OCI-LY7 (cell line): ENCODE measurements around the gene IGFBP6. TPM values are rescaled to one million over a fixed set of nuclear protein-coding genes. Genes with fewer than 3 reads are reported as not detected.

ENCODE experiments used
- BruUV-seq: library from RNA; stranded (reverse); fragments of 400-500 nt; replicated peaks from 2 replicates; lab custom pipeline; 2021; lab: Mats Ljungman, UMichigan
- CTCF ChIA-PET: fragments of 300-600 bp; sonication (Branson Sonifier 250); formaldehyde crosslinking; loops from one replicate; lab custom pipeline; 2022; ENCODE audit warnings: antibody characterized with exemption; ENCODE audit not compliant: unreplicated experiment; lab: Charles Lee
- POLR2A ChIA-PET: fragments of 300-600 bp; sonication (Branson Sonifier 250); formaldehyde crosslinking; loops from one replicate; lab custom pipeline; 2022; ENCODE audit warnings: antibody characterized with exemption; lab: Charles Lee
- DNase-seq: peaks from one replicate; pipeline ENCODE4 v3.0.0-alpha.2; 2015; ENCODE audit warnings: low spot score
- H2AFZ ChIP-seq: fragments of 200-600 bp; sonication (generic), shearing (Covaris generic); 2 replicates; pipeline ENCODE4 v1.6.1; 2014; ENCODE audit warnings: mild to moderate bottlenecking, antibody characterized with exemption, low read length, moderate library complexity
- H3K27ac ChIP-seq: fragments of 200-600 bp; sonication (generic); 2 replicates; pipeline ENCODE4 v1.5.1; 2014; ENCODE audit warnings: mixed run types, low read depth, mild to moderate bottlenecking, moderate library complexity, low read length, inconsistent platforms; ENCODE audit not compliant: poor library complexity, severe bottlenecking
- H3K36me3 ChIP-seq: fragments of 200-600 bp; sonication (generic); 2 replicates; pipeline ENCODE4 v1.6.1; 2014; ENCODE audit warnings: mild to moderate bottlenecking, antibody characterized with exemption, low read length, moderate library complexity, mixed read lengths; ENCODE audit not compliant: insufficient read depth
- H3K4me1 ChIP-seq: fragments of 200-600 bp; sonication (generic); 2 replicates; pipeline ENCODE4 v1.5.1; 2014; ENCODE audit warnings: mild to moderate bottlenecking, low read length; ENCODE audit not compliant: insufficient read depth, poor library complexity, severe bottlenecking
- H3K4me2 ChIP-seq: fragments of 200-600 bp; sonication (generic); 2 replicates; pipeline ENCODE4 v1.6.1; 2014; ENCODE audit warnings: mild to moderate bottlenecking, low read length
- H3K4me3 ChIP-seq: fragments of 200-600 bp; sonication (generic); 2 replicates; pipeline ENCODE4 v1.5.1; 2014; ENCODE audit warnings: mild to moderate bottlenecking, low read depth, low read length; ENCODE audit not compliant: poor library complexity, severe bottlenecking
- H3K79me2 ChIP-seq: fragments of 200-600 bp; sonication (generic); 2 replicates; pipeline ENCODE4 v1.6.1; 2016; ENCODE audit warnings: low read depth, mild to moderate bottlenecking, low read length, moderate library complexity, mixed read lengths; ENCODE audit not compliant: insufficient read depth
- H3K9me2 ChIP-seq: fragments of 200-600 bp; sonication (generic); 2 replicates; pipeline ENCODE4 v1.6.1; 2016; ENCODE audit warnings: mild to moderate bottlenecking, low read length, mixed read lengths; ENCODE audit not compliant: insufficient read depth
- H3K9me3 ChIP-seq: fragments of 200-600 bp; sonication (generic); 2 replicates; pipeline ENCODE4 v1.6.1; 2014; ENCODE audit warnings: mild to moderate bottlenecking, mixed run types, low read length, mixed read lengths
- H4K20me1 ChIP-seq: fragments of 200-600 bp; sonication (generic); 2 replicates; pipeline ENCODE4 v1.6.1; 2014; ENCODE audit warnings: mild to moderate bottlenecking, antibody characterized with exemption, low read length, moderate library complexity, mixed read lengths; ENCODE audit not compliant: insufficient read depth
- EZH2phosphoT487 ChIP-seq: fragments of 200-600 bp; sonication (generic); IDR thresholded peaks from 2 replicates; pipeline ENCODE4 v1.6.1; 2018; ENCODE audit warnings: low read depth, borderline replicate concordance, mild to moderate bottlenecking, mixed run types, antibody characterized with exemption, low read length, moderate library complexity, mixed read lengths
- intact Hi-C: fragments of 100-400 bp; cut with micrococcal nuclease; formaldehyde crosslinking; loops from one replicate; pipeline ENCODE4 v1.10.0; 2022; ENCODE audit not compliant: unreplicated experiment
- total RNA-seq, 2 experiments: library from RNA; depleted of rRNA in 1 of 2; stranded (reverse); fragments of >200 nt in 1 of 2; shearing (Covaris generic) in 1 of 2; gene quantifications; 2 replicates each; pipeline ENCODE4 v1.2.3, GENCODE V29; 2014 to 2022
- TF ChIP-seq, protein P1 (sequence below): fragments of 200-600 bp; sonication (generic); conservative IDR thresholded peaks from 2 replicates; pipeline ENCODE4 v1.5.1; 2014; ENCODE audit warnings: mild to moderate bottlenecking, antibody characterized with exemption, low read length, moderate library complexity, mixed read lengths

IGFBP6 gene
- total RNA-seq, 2 experiments from 2014 or later: 2.9 TPM; not detected in 1

- POLR2A ChIA-PET: interaction anchor here (0.5 to 1.0 kb wide), 2 partner anchors 34 to 200 kb away, joined by 3 read pairs; partner anchors contain the start of gene ESPL1
- no TSS peak for BruUV-seq
- Histone ChIP-seq H4K20me1 (no peaks in the 10 kb centered on the region), H2AFZ (no peak overlapping the region), H3K79me2 (no peaks in the 10 kb centered on the region), H3K4me2 (no peak overlapping the region), H3K9me3 (no peaks in the 10 kb centered on the region), H3K4me3 (no peak overlapping the region), H3K4me1 (no peaks in the 10 kb centered on the region), H3K9me2 (no peaks in the 10 kb centered on the region), H3K36me3 (peaks cover 24% of the 10 kb centered on the region; the same call in 1 of the 2 replicates), H3K27ac (no peak overlapping the region)
- no peak for DNase-seq
- CTCF ChIA-PET: interaction anchor here (0.7 kb wide), 1 partner anchor 192 kb away, joined by 3 read pairs; no protein-coding TSS in a partner anchor
- intact Hi-C loops: no loop called here
- TF ChIP-seq EZH2phosphoT487: no peak
- TF ChIP-seq, protein P1, sequence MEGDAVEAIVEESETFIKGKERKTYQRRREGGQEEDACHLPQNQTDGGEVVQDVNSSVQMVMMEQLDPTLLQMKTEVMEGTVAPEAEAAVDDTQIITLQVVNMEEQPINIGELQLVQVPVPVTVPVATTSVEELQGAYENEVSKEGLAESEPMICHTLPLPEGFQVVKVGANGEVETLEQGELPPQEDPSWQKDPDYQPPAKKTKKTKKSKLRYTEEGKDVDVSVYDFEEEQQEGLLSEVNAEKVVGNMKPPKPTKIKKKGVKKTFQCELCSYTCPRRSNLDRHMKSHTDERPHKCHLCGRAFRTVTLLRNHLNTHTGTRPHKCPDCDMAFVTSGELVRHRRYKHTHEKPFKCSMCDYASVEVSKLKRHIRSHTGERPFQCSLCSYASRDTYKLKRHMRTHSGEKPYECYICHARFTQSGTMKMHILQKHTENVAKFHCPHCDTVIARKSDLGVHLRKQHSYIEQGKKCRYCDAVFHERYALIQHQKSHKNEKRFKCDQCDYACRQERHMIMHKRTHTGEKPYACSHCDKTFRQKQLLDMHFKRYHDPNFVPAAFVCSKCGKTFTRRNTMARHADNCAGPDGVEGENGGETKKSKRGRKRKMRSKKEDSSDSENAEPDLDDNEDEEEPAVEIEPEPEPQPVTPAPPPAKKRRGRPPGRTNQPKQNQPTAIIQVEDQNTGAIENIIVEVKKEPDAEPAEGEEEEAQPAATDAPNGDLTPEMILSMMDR: no peak
These were observed 29.3 kb upstream of the IGFBP6 start for GRCh38 chr12:53067993-53068770.

DNA sequence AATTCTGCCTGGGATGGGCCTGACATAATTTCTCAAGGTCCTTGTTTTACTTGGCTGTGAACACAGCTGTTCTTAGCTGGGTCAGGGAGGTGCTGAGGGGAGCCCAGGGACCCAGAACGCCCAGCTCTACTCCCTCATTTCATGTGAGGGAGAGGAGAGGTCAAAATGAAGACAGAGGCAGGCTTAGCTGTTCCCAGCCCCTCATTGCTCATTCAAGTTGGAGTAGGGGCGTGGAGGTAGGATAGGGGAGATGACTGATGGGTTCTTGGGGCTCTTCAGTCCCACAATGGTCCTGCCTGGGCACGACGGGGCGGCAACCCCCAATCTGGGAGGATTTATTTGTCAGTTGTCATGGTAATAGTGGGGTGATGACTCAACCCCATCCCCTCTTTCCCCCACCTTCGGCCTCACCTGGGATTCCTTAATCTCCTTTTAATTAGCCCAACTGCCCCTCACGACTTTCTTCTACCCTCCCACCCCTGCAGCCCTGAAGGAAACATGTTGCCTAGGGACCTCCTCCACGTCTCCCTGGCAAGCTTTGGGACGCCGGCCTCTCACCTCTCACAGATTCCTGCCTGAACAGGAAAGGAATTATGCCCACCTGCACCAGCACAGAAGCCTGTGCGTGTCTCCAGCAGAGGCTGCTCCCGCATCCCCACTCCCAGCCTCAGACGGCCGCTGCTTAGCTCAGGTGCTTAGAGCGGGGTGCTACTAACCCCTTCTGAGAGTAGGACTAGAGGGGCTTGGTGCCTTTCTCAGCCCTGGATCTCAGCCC lies 28.5 kb upstream of the IGFBP6 start:
- Histone ChIP-seq H3K4me1 (no peaks in the 10 kb centered on the region), H3K9me3 (no peaks in the 10 kb centered on the region), H3K4me3 (no peak overlapping the region), H3K79me2 (no peaks in the 10 kb centered on the region), H3K9me2 (no peaks in the 10 kb centered on the region), H3K36me3 (peaks cover 27% of the 10 kb centered on the region), H4K20me1 (no peaks in the 10 kb centered on the region), H3K27ac (no peak overlapping the region), H2AFZ (no peak overlapping the region), H3K4me2 (no peak overlapping the region)
- POLR2A ChIA-PET: interaction anchor here (0.5 kb wide), 1 partner anchor 15 kb away, joined by 3 read pairs; no protein-coding TSS in a partner anchor
- DNase-seq: no peak
- no TSS peak for BruUV-seq
- intact Hi-C loops: no loop called here
- CTCF ChIA-PET: no interaction called here
- TF ChIP-seq, protein P1: no peak
- TF ChIP-seq EZH2phosphoT487: no peak
